ENCODE data around the gene FARSA.

FARSA gene

GRCh38 chr19:12939975-12940423 is 6.5 kb upstream of the FARSA start:
- H3K27me3 ChIP-seq (ENCODE audit: control insufficient read depth, insufficient read depth, low read length): no peaks in the 10 kb centered on the region
- H3K4me1 ChIP-seq (ENCODE audit: control insufficient read depth, insufficient read depth, low read length): peaks cover 39% of the 10 kb centered on the region
- H3K9ac ChIP-seq (ENCODE audit: low read length): peak overlapping the region; percentile 99
- peak overlapping the region; percentile 98 for H3K4me3 ChIP-seq (ENCODE audit: low read length)
- H3K9me3 ChIP-seq (ENCODE audit: control insufficient read depth, low read length): no peaks in the 10 kb centered on the region
- peaks cover 30% of the 10 kb centered on the region for H3K36me3 ChIP-seq (ENCODE audit: control insufficient read depth, insufficient read depth, low read length)

DNA sequence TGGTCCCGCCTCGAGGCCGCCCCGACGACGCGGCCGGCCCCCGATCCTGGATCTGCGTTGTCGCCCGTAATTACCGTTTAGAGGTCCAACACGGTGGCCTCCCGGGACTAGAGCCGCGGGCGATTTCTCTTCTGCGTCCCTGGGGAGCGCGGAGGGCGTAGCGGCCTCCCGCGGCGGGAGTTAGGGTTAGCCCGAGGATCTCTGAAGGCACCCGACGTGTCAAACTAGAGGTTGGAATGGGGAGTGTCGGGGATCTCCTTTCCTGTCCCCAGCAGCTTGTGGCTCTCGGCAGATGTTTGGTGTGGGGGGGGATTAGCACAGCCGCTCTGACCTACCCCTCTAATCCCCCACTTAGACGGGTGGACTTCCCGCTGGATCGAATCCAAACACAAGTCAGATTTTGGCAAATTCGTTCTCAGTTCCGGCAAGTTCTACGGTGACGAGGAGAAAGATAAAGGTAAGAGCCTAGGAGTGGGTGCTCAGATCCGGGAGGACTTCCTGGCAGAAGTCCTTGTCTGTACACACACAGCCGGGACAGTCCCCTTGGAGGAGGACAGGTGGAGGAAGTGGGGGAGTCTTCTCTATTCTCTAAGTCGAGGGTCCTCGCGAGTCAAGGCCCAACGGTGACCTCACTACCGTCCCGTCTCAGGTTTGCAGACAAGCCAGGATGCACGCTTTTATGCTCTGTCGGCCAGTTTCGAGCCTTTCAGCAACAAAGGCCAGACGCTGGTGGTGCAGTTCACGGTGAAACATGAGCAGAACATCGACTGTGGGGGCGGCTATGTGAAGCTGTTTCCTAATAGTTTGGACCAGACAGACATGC is 5.5 kb upstream of the FARSA start:
- no peaks in the 10 kb centered on the region for H3K27me3 ChIP-seq (ENCODE audit: control insufficient read depth, insufficient read depth, low read length)
- peaks cover 39% of the 10 kb centered on the region for H3K4me1 ChIP-seq (ENCODE audit: control insufficient read depth, insufficient read depth, low read length)
- H3K9ac ChIP-seq (ENCODE audit: low read length): peak overlapping the region; percentile 99
- H3K9me3 ChIP-seq (ENCODE audit: control insufficient read depth, low read length): no peaks in the 10 kb centered on the region
- H3K4me3 ChIP-seq (ENCODE audit: low read length): peak overlapping the region; percentile 98
- peaks cover 30% of the 10 kb centered on the region for H3K36me3 ChIP-seq (ENCODE audit: control insufficient read depth, insufficient read depth, low read length)

GRCh38 chr19:12937927-12938778 is 4.6 kb upstream of the FARSA start, which contains the start of gene CALR:
Gene CALR (plus strand): TSS chr19:12938609. CDS start chr19:12938680, 71 bp downstream.
- Histone ChIP-seq H3K27me3 (ENCODE audit: control insufficient read depth, insufficient read depth, low read length) (no peaks in the 10 kb centered on the region), H3K4me1 (ENCODE audit: control insufficient read depth, insufficient read depth, low read length) (peaks cover 33% of the 10 kb centered on the region), H3K9ac (ENCODE audit: low read length) (peak within 1 kb of the TSS; percentile 99), H3K36me3 (ENCODE audit: control insufficient read depth, insufficient read depth, low read length) (peaks cover 25% of the 10 kb centered on the region), H3K9me3 (ENCODE audit: control insufficient read depth, low read length) (no peaks in the 10 kb centered on the region), H3K4me3 (ENCODE audit: low read length) (peak within 1 kb of the TSS; percentile 98)

GRCh38 chr19:12937093-12937926 is 3.8 kb upstream of the FARSA start:
- H3K9ac ChIP-seq (ENCODE audit: low read length): peak overlapping the region; percentile 99
- H3K27me3 ChIP-seq (ENCODE audit: control insufficient read depth, insufficient read depth, low read length): no peaks in the 10 kb centered on the region
- H3K4me1 ChIP-seq (ENCODE audit: control insufficient read depth, insufficient read depth, low read length): peaks cover 37% of the 10 kb centered on the region
- H3K4me3 ChIP-seq (ENCODE audit: low read length): peak overlapping the region; percentile 57
- no peaks in the 10 kb centered on the region for H3K9me3 ChIP-seq (ENCODE audit: control insufficient read depth, low read length)
- H3K36me3 ChIP-seq (ENCODE audit: control insufficient read depth, insufficient read depth, low read length): peaks cover 19% of the 10 kb centered on the region

GRCh38 chr19:12936582-12936981 is 3.1 kb upstream of the FARSA start:
- Histone ChIP-seq H3K9me3 (ENCODE audit: control insufficient read depth, low read length) (no peaks in the 10 kb centered on the region), H3K9ac (ENCODE audit: low read length) (no peak overlapping the region), H3K36me3 (ENCODE audit: control insufficient read depth, insufficient read depth, low read length) (peaks cover 17% of the 10 kb centered on the region), H3K4me3 (ENCODE audit: low read length) (no peak overlapping the region), H3K27me3 (ENCODE audit: control insufficient read depth, insufficient read depth, low read length) (no peaks in the 10 kb centered on the region), H3K4me1 (ENCODE audit: control insufficient read depth, insufficient read depth, low read length) (peaks cover 35% of the 10 kb centered on the region)

- H3K27me3 ChIP-seq (ENCODE audit: control insufficient read depth, insufficient read depth, low read length): no peaks in the 10 kb centered on the region
- peaks cover 14% of the 10 kb centered on the region for H3K36me3 ChIP-seq (ENCODE audit: control insufficient read depth, insufficient read depth, low read length)
- no peak overlapping the region for H3K4me3 ChIP-seq (ENCODE audit: low read length)
- H3K9ac ChIP-seq (ENCODE audit: low read length): no peak overlapping the region
- H3K9me3 ChIP-seq (ENCODE audit: control insufficient read depth, low read length): no peaks in the 10 kb centered on the region
- H3K4me1 ChIP-seq (ENCODE audit: control insufficient read depth, insufficient read depth, low read length): peaks cover 22% of the 10 kb centered on the region
These were observed 1.6 kb upstream of the FARSA start for GRCh38 chr19:12935071-12935470.

GRCh38 chr19:12932392-12933286 is 872 bp downstream of the FARSA start:
- H3K9me3 ChIP-seq (ENCODE audit: control insufficient read depth, low read length): no peaks in the 10 kb centered on the region
- H3K36me3 ChIP-seq (ENCODE audit: control insufficient read depth, insufficient read depth, low read length): peaks cover 7% of the 10 kb centered on the region
- H3K27me3 ChIP-seq (ENCODE audit: control insufficient read depth, insufficient read depth, low read length): no peaks in the 10 kb centered on the region
- H3K4me1 ChIP-seq (ENCODE audit: control insufficient read depth, insufficient read depth, low read length): peaks cover 11% of the 10 kb centered on the region
- H3K9ac ChIP-seq (ENCODE audit: low read length): peak overlapping the region; percentile 79
- peak overlapping the region; percentile 98 for H3K4me3 ChIP-seq (ENCODE audit: low read length)

- Histone ChIP-seq H3K9ac (ENCODE audit: low read length) (no peak overlapping the region), H3K36me3 (ENCODE audit: control insufficient read depth, insufficient read depth, low read length) (peaks cover 10% of the 10 kb centered on the region), H3K4me1 (ENCODE audit: control insufficient read depth, insufficient read depth, low read length) (peaks cover 7% of the 10 kb centered on the region), H3K27me3 (ENCODE audit: control insufficient read depth, insufficient read depth, low read length) (no peaks in the 10 kb centered on the region), H3K4me3 (ENCODE audit: low read length) (no peak overlapping the region), H3K9me3 (ENCODE audit: control insufficient read depth, low read length) (no peaks in the 10 kb centered on the region)
These were observed 3.4 kb downstream of the FARSA start for GRCh38 chr19:12930002-12930645.

- H3K4me3 ChIP-seq (ENCODE audit: low read length): no peak overlapping the region
- H3K27me3 ChIP-seq (ENCODE audit: control insufficient read depth, insufficient read depth, low read length): no peaks in the 10 kb centered on the region
- no peaks in the 10 kb centered on the region for H3K9me3 ChIP-seq (ENCODE audit: control insufficient read depth, low read length)
- no peak overlapping the region for H3K9ac ChIP-seq (ENCODE audit: low read length)
- peaks cover 12% of the 10 kb centered on the region for H3K36me3 ChIP-seq (ENCODE audit: control insufficient read depth, insufficient read depth, low read length)
- H3K4me1 ChIP-seq (ENCODE audit: control insufficient read depth, insufficient read depth, low read length): no peaks in the 10 kb centered on the region
These were observed 8.7 kb downstream of the FARSA start for GRCh38 chr19:12924621-12925310.

GRCh38 chr19:12922959-12923358 is 10.6 kb downstream of the FARSA start:
- Histone ChIP-seq H3K4me3 (ENCODE audit: low read length) (no peak overlapping the region), H3K4me1 (ENCODE audit: control insufficient read depth, insufficient read depth, low read length) (no peaks in the 10 kb centered on the region), H3K9me3 (ENCODE audit: control insufficient read depth, low read length) (no peaks in the 10 kb centered on the region), H3K36me3 (ENCODE audit: control insufficient read depth, insufficient read depth, low read length) (peaks cover 12% of the 10 kb centered on the region), H3K9ac (ENCODE audit: low read length) (no peak overlapping the region), H3K27me3 (ENCODE audit: control insufficient read depth, insufficient read depth, low read length) (no peaks in the 10 kb centered on the region)

All from mucosa of stomach (tissue), 1 donor.